Measurements from ENCODE around the gene SIGLEC10.
A peak's percentile ranks its signal among the peaks of the same experiment; 100 is the strongest.
"Not testable (repeated sequence)": the region's sequence is repeated elsewhere in the genome, so short reads cannot be mapped to it uniquely, and the experiment has no call there.

The SIGLEC10 gene

GRCh38 chr19:51434456-51434855, 17.0 kb upstream of the SIGLEC10 start:
- no peak overlapping the region for H3K4me3 ChIP-seq (ENCODE audit: low read length)
- DNase-seq (ENCODE audit: low read depth) = no peak
- no peak for TF ChIP-seq CTCF (conservative IDR thresholded peaks at IDR 0.05; ENCODE audit: low read depth, low read length)

GRCh38 chr19:51433043-51433442, 15.6 kb upstream of the SIGLEC10 start:
- no peak for DNase-seq (ENCODE audit: low read depth)
- no peak for TF ChIP-seq CTCF (conservative IDR thresholded peaks at IDR 0.05; ENCODE audit: low read depth, low read length)

GRCh38 chr19:51431124-51431523, 13.7 kb upstream of the SIGLEC10 start:
- no peak for TF ChIP-seq CTCF (conservative IDR thresholded peaks at IDR 0.05; ENCODE audit: low read depth, low read length)
- H3K4me3 ChIP-seq (ENCODE audit: low read length) = no peak overlapping the region
- DNase-seq (ENCODE audit: low read depth) = no peak

More at GRCh38 chr19:51433043-51433442, 15.6 kb upstream of the SIGLEC10 start:
- no peak overlapping the region for H3K4me3 ChIP-seq (ENCODE audit: low read length)

- no peak for DNase-seq (ENCODE audit: low read depth)
- no peak for TF ChIP-seq CTCF (conservative IDR thresholded peaks at IDR 0.05; ENCODE audit: low read depth, low read length)
- no peak overlapping the region for H3K4me3 ChIP-seq (ENCODE audit: low read length)
Observed at GRCh38 chr19:51430221-51430620, 12.8 kb upstream of the SIGLEC10 start.

GRCh38 chr19:51427201-51427600, 9.8 kb upstream of the SIGLEC10 start:
- H3K4me3 ChIP-seq (ENCODE audit: low read length) = no peak overlapping the region
- TF ChIP-seq CTCF (conservative IDR thresholded peaks at IDR 0.05; ENCODE audit: low read depth, low read length) = no peak
- no peak for DNase-seq (ENCODE audit: low read depth)

GRCh38 chr19:51422053-51422448, 4.6 kb upstream of the SIGLEC10 start:
- no peak for DNase-seq (ENCODE audit: low read depth)
- TF ChIP-seq CTCF (conservative IDR thresholded peaks at IDR 0.05; ENCODE audit: low read depth, low read length) = peak; percentile 97

GRCh38 chr19:51421229-51422052, 4.0 kb upstream of the SIGLEC10 start:
- TF ChIP-seq CTCF (conservative IDR thresholded peaks at IDR 0.05; ENCODE audit: low read depth, low read length) = no peak
- DNase-seq (ENCODE audit: low read depth) = no peak
- no peak overlapping the region for H3K4me3 ChIP-seq (ENCODE audit: low read length)

More at GRCh38 chr19:51422053-51422448, 4.6 kb upstream of the SIGLEC10 start:
- no peak overlapping the region for H3K4me3 ChIP-seq (ENCODE audit: low read length)

GRCh38 chr19:51420511-51420910, 3.1 kb upstream of the SIGLEC10 start:
- not testable (repeated sequence) for H3K4me3 ChIP-seq (ENCODE audit: low read length); DNase-seq (ENCODE audit: low read depth)

Measured in retinal pigment epithelial cell (primary cell).